Left colon (tissue), 2 donors: Measurements from ENCODE around the gene CTNNA1. TPM values are rescaled to one million over a fixed set of nuclear protein-coding genes. Genes with fewer than 3 reads are reported as not detected.

Experiments
- ATAC-seq: fragments of 200-7000 bp; cut with Tn5 transposase; one replicate; pipeline ENCODE4 v1.9.1; 2020; ENCODE audit warnings: mild to moderate bottlenecking, moderate library complexity
- DNase-seq, 2 donors: peaks; one replicate each; pipeline ENCODE4 v3.0.0-alpha.2; 2020
- intact Hi-C, 2 donors: fragments of 100-400 bp; cut with DNase I in 1 of 2; cut with micrococcal nuclease in 1 of 2; formaldehyde crosslinking; loops; one replicate each; pipeline versions ENCODE4 v1.11.2 to v1.14.0; 2022; cut with DNase I, micrococcal nuclease
- total RNA-seq, 2 donors: library from RNA; stranded (reverse); fragmentation: NEBNext Ultra II Directional; extraction: Animal tissue kit (Norgen Biotek cat#: 25700); gene quantifications; one replicate each; pipeline ENCODE4 v1.2.1, GENCODE V29; 2021
- donor health status: DM: no; HTN: no; CAD: no.
- donor health status: DM: yes; HTN: yes; CAD: no.

Gene CTNNA1
- total RNA-seq, 2 donors from 2014 or later = 440 to 447 TPM

DNA sequence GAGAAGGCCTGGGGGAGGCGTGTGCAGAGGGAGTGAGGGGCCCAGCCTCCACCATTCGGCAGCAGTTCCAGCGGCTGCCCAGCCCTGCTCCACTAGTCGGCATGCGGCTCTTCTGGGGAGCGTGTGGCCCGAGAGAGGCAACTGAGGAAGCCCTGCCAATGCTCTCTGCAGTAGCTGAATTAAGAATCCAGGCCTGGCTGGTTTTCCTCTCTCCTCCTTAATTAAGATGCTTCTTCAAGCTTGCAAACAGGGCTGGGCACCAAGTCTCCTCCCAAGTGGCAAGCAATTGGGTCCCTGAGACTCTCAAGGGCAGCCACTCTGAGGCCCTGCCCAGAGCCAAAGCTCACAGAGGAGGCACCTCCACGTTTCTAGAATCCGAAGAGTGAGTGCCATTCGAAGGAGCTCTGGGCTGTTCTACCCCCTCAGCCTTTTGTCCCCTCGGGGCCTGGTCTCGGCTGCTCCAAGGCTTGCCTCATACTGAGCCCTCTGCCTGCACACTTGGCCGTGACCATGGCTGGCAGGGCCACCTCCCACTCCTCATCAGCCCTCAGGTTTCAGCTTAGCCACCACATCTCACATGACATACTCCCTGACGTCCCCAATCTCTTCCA is 197.3 kb downstream of the CTNNA1 start:
- intact Hi-C loops = no loop called here
- ATAC-seq (no peak), DNase-seq (no peak)

DNA sequence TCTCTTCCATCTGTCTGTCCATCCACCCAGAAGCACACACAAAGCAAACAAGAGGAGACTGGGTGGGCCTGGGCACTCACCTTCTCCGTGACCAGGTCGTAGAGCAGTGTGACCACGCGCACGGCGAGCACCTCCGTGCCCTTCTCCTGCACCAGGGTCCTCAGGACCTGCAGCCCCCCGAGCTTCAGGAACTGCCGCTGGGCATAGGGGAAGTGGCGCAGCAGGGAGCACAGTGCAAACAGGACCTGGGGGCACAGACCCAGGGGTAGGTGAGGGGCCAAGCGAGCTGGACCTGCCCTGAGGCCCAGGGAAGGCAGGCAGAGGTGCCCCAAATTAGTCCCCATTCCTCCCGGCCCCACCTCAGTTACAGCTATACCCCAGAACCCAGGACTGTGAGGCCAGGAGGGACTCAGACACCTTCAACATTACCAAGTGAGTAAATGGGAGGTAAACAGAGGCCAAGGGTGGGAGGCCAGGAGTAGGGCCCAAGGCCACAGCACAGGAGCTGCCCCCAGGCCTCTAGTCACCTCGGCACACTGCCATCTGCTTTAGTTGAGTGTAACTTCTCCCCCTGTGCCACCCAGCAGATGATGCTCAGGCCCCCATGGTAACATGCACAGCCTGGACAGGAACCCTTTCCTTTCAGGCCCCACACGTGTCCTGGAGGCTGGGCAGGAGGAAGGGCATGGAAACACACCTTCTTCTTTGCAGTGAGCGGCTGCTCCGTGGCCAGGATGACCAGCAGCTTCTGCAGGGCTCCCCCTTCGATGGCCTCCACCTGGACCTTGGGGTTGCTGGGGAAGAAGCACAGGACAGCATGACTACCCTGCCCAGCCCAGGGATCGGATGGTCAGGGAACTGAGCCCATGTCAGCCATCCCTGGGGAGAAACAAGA is 198.1 kb downstream of the CTNNA1 start:
- intact Hi-C loops = no loop called here
- no peak for ATAC-seq
- DNase-seq = no peak

GRCh38 chr5:138951986-138952735 is 198.9 kb downstream of the CTNNA1 start:
- intact Hi-C loops = no loop called here
- DNase-seq (peak in 1 of 2 donors; percentile 14), ATAC-seq (no peak)

GRCh38 chr5:138952962-138953361 is 199.7 kb downstream of the CTNNA1 start:
- no peak for DNase-seq
- intact Hi-C loops = no loop called here
- no peak for ATAC-seq

- peak; percentile 96 for ATAC-seq
- intact Hi-C loops = no loop called here
- peak; percentile 83 to 89 for DNase-seq
Measured at GRCh38 chr5:138953387-138954256, 200.4 kb downstream of the CTNNA1 start.

- no peak for DNase-seq
- no peak for ATAC-seq
- intact Hi-C loops = no loop called here
Measured at GRCh38 chr5:138954257-138955012, 201.2 kb downstream of the CTNNA1 start.

GRCh38 chr5:138955013-138955660 is 201.9 kb downstream of the CTNNA1 start:
- ATAC-seq = peak; percentile 20

GRCh38 chr5:138955671-138956295 is 202.6 kb downstream of the CTNNA1 start:
- ATAC-seq (no peak), DNase-seq (no peak)
- intact Hi-C loops = no loop called here

More at GRCh38 chr5:138955013-138955660, 201.9 kb downstream of the CTNNA1 start:
- intact Hi-C loops = no loop called here
- DNase-seq = peak in 1 of 2 donors; percentile 47

- DNase-seq = no peak
- intact Hi-C loops = no loop called here
- ATAC-seq = no peak
Measured at GRCh38 chr5:138956801-138957200, 203.6 kb downstream of the CTNNA1 start.

DNA sequence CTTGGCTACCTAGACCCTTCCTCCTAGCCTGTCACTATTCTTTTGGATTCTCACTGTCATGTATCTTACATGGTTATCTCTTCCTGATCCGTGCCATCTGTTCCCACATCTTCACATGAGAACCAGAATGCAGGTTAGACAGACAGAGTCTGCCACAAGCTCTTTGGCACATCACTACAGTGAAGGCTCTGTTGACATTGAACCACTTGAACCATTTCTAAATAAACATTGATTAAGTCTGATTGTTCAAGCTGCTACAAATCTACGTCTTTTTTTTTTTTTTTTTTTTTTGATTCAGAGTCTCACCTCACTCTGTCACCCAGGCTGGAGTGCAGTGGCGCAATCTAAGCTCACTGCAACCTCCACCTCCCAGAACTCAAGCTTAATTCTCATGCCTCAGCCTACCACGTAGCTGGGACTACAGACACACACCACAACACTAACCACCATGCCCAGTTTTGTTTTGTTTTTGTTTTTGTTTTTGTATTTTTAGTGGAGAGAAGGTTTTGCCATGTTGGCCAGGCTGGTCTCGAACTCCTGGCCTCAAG is 207.0 kb downstream of the CTNNA1 start:
- DNase-seq = no peak
- intact Hi-C loops = no loop called here
- ATAC-seq = no peak

GRCh38 chr5:138961221-138961620 is 208.0 kb downstream of the CTNNA1 start:
- ATAC-seq (no peak), DNase-seq (no peak)
- intact Hi-C loops = no loop called here

GRCh38 chr5:138961729-138962128 is 208.5 kb downstream of the CTNNA1 start:
- intact Hi-C loops = no loop called here
- DNase-seq = no peak
- ATAC-seq = no peak

GRCh38 chr5:138962614-138963370 is 209.6 kb downstream of the CTNNA1 start:
- DNase-seq = no peak
- intact Hi-C loops = no loop called here
- ATAC-seq = no peak

DNA sequence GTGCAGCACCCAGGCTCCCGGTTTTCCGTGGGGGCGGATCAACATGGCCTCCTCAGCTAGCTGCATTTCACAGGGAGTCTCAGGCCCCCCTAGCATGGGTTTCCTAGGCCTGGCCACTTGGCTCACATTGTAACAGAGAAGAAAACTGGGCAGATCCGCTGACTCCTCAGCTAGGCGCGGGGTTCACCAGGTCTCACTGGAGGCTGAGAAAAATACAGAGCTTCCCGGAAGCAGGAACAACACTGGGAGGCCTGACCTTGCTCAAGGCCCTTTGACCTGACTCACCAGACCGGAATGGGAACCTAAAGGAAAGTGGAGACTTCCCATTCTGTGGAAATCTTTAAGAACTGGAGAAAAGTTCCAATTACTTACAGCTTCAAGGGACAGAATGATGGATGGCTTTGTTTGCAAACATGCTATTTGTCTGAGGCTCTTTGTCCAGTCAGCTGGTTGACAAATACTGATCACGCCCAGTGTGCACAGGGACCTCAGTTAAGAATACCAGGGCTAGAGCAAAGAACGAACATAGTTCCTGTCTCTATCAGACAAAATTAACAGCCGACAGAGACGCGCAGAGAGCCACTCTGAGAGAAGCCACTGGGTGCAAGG is 210.6 kb downstream of the CTNNA1 start:
- intact Hi-C loops = no loop called here
- ATAC-seq = no peak

DNA sequence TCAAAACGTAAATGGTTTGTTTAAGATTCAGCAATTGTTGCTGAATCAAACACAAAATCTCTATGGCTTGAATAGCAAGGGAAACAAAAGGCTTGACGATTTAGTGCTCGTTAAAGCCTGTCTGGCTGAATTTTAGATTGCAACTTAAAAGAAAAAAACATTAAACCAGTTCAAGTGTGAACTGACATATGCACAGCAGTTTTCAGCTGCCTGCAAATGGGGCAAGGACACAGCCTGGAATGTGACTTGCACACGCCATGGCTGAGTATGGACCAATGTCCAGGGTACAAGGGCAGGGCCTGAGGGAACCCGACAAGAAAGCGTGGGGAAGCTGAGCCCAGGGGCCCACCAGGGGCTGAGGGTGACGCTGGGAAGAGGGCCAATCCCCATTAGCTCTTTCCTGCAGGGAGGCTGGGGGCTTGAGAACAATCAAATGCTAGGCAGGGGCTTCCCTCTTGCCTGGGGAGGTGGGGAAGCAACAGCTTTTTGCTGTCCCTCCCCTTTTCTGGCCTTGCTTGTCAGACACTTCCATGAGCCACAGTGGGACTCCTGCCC is 211.5 kb downstream of the CTNNA1 start:
- DNase-seq (no peak), ATAC-seq (no peak)
- intact Hi-C loops = no loop called here

More for the DNA sequence above, 210.6 kb downstream of the CTNNA1 start:
- no peak for DNase-seq
